GM12864 (cell line): ENCODE measurements around the gene ARHGEF10L.
"Not testable (repeated sequence)": the region's sequence is repeated elsewhere in the genome, so short reads cannot be mapped to it uniquely, and the experiment has no call there.

Source experiments
- DNase-seq: peaks from one replicate; pipeline ENCODE4 v3.0.0-alpha.2; 2011; ENCODE audit warnings: low read depth
- H3K4me3 ChIP-seq: 2 replicates; pipeline ENCODE4 v1.5.1; 2011; ENCODE audit warnings: mild to moderate bottlenecking, low read depth, low read length, control low read depth
- CTCF ChIP-seq: IDR thresholded peaks from 2 replicates; pipeline ENCODE4 v1.5.1; 2011; ENCODE audit warnings: low read depth, mild to moderate bottlenecking, moderate library complexity, low read length, control low read depth, inconsistent platforms; ENCODE audit errors: missing control alignments

ARHGEF10L gene

GRCh38 chr1:17618558-17619247 lies 79.2 kb downstream of the ARHGEF10L start:
- no peak for TF ChIP-seq CTCF
- H3K4me3 ChIP-seq = no peak overlapping the region
- DNase-seq = no peak

- TF ChIP-seq CTCF = no peak
- no peak overlapping the region for H3K4me3 ChIP-seq
- no peak for DNase-seq
These were observed 81.0 kb downstream of the ARHGEF10L start for GRCh38 chr1:17620448-17620847.

GRCh38 chr1:17621691-17622090 lies 82.2 kb downstream of the ARHGEF10L start:
- no peak for TF ChIP-seq CTCF
- no peak overlapping the region for H3K4me3 ChIP-seq
- DNase-seq = no peak

- no peak for DNase-seq
- no peak for TF ChIP-seq CTCF
- no peak overlapping the region for H3K4me3 ChIP-seq
These were observed 83.3 kb downstream of the ARHGEF10L start for GRCh38 chr1:17622823-17623222.

- H3K4me3 ChIP-seq = no peak overlapping the region
- no peak for TF ChIP-seq CTCF
- no peak for DNase-seq
These were observed 85.2 kb downstream of the ARHGEF10L start for GRCh38 chr1:17624611-17625233.

- no peak for TF ChIP-seq CTCF
- no peak overlapping the region for H3K4me3 ChIP-seq
These were observed 87.9 kb downstream of the ARHGEF10L start for GRCh38 chr1:17627239-17628052.

GRCh38 chr1:17629046-17629445 lies 89.5 kb downstream of the ARHGEF10L start:
- DNase-seq, H3K4me3 ChIP-seq: not testable (repeated sequence)

More at GRCh38 chr1:17627239-17628052, 87.9 kb downstream of the ARHGEF10L start:
- no peak for DNase-seq
